Measurements from ENCODE around the gene DRC3. TPM values are rescaled to one million over a fixed set of nuclear protein-coding genes. Genes with fewer than 3 reads are reported as not detected.

The DRC3 gene
- total RNA-seq, 1 experiment from 2014 or later: 1.6 TPM

DNA sequence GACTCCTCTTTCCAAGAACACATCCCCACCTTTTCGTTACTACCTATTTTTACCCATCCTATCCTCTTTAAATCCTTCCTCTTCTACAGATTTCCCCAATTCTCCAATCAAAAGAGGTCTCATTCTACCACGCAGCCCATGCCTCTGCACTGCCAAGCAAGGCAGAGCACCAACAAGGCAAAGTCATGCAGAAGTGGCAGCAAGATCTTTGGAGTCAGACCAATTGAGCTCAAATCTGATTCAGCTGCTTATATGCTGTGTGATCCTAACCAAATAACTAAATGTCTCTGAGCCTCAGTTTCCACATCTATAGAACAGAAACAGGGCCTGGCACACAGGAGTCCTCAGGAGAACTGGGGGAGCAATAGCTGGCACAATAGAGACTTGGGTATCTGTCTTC, 41.5 kb upstream of the DRC3 start:
- ChIA-PET POLR2A (interaction anchor here (2.1 kb wide), 1 partner anchor 10 kb away, joined by 6 read pairs; no protein-coding TSS in a partner anchor), CTCF (interaction anchor here (0.9 kb wide), 1 partner anchor 12 kb away, joined by 3 read pairs; no protein-coding TSS in a partner anchor)
- intact Hi-C loops (cut with micrococcal nuclease; ENCODE audit: unreplicated experiment): no loop called here
- Histone ChIP-seq H3K9me3 (no peaks in the 10 kb centered on the region), H3K4me3 (ENCODE audit: low read depth, low read length) (no peak overlapping the region), H3K4me1 (peaks cover 52% of the 10 kb centered on the region), H3K36me3 (ENCODE audit: control insufficient read depth, insufficient read depth, low read length) (no peaks in the 10 kb centered on the region), H3K27me3 (replicated peaks; ENCODE audit: control insufficient read depth, insufficient read depth, low read length) (no peaks in the 10 kb centered on the region)
- no TSS peak for BruUV-seq (replicated peaks)
- Mint-ChIP-seq H3K9me3 (ENCODE audit: unreplicated experiment) (no peaks in the 10 kb centered on the region), H3K27me3 (ENCODE audit: insufficient read depth, unreplicated experiment) (no peaks in the 10 kb centered on the region), H3K27ac (ENCODE audit: unreplicated experiment) (no peak overlapping the region), H3K36me3 (ENCODE audit: insufficient read depth, unreplicated experiment) (no peaks in the 10 kb centered on the region), H3K4me1 (ENCODE audit: low read depth, unreplicated experiment) (peaks cover 31% of the 10 kb centered on the region), H3K4me3 (ENCODE audit: unreplicated experiment) (no peak overlapping the region)
- DNase-seq: peak in 1 of 2 experiments; percentile 3
- no peak for TF ChIP-seq CTCF (IDR thresholded peaks at IDR 0.05; ENCODE audit: insufficient read depth in 1 of 2, low read depth in 1 of 2, low read length in 1 of 2, severe bottlenecking in 1 of 2, unreplicated experiment in 1 of 2)

- ChIA-PET POLR2A (no interaction called here), CTCF (no interaction called here)
- peaks cover 43% of the 10 kb centered on the region for H3K4me1 Mint-ChIP-seq (ENCODE audit: low read depth, unreplicated experiment)
- no peaks in the 10 kb centered on the region for H3K9me3 Mint-ChIP-seq (ENCODE audit: unreplicated experiment)
- H3K27ac Mint-ChIP-seq (ENCODE audit: unreplicated experiment): no peak overlapping the region
- peak in 1 of 2 experiments; percentile 2 for DNase-seq
- no peak overlapping the region for H3K4me3 Mint-ChIP-seq (ENCODE audit: unreplicated experiment)
- TF ChIP-seq CTCF (IDR thresholded peaks at IDR 0.05; ENCODE audit: insufficient read depth in 1 of 2, low read depth in 1 of 2, low read length in 1 of 2, severe bottlenecking in 1 of 2, unreplicated experiment in 1 of 2): no peak
- BruUV-seq (replicated peaks): no TSS peak
- intact Hi-C loops (cut with micrococcal nuclease; ENCODE audit: unreplicated experiment): no loop called here
- H3K4me1 ChIP-seq: peaks cover 65% of the 10 kb centered on the region
- H3K9me3 ChIP-seq: no peaks in the 10 kb centered on the region
- H3K4me3 ChIP-seq (ENCODE audit: low read depth, low read length): no peak overlapping the region
- H3K36me3 ChIP-seq (ENCODE audit: control insufficient read depth, insufficient read depth, low read length): no peaks in the 10 kb centered on the region
- H3K27me3 Mint-ChIP-seq (ENCODE audit: insufficient read depth, unreplicated experiment): no peaks in the 10 kb centered on the region
- no peaks in the 10 kb centered on the region for H3K36me3 Mint-ChIP-seq (ENCODE audit: insufficient read depth, unreplicated experiment)
- H3K27me3 ChIP-seq (replicated peaks; ENCODE audit: control insufficient read depth, insufficient read depth, low read length): no peaks in the 10 kb centered on the region
Observed at GRCh38 chr17:17933775-17934174, 38.9 kb upstream of the DRC3 start.

- Histone ChIP-seq H3K4me1 (peaks cover 69% of the 10 kb centered on the region), H3K36me3 (ENCODE audit: control insufficient read depth, insufficient read depth, low read length) (no peaks in the 10 kb centered on the region), H3K9me3 (no peaks in the 10 kb centered on the region), H3K27me3 (replicated peaks; ENCODE audit: control insufficient read depth, insufficient read depth, low read length) (no peaks in the 10 kb centered on the region), H3K4me3 (ENCODE audit: low read depth, low read length) (no peak overlapping the region)
- intact Hi-C loops (cut with micrococcal nuclease; ENCODE audit: unreplicated experiment): no loop called here
- POLR2A ChIA-PET: interaction anchor here (0.5 kb wide), 1 partner anchor 101 kb away, joined by 3 read pairs; no protein-coding TSS in a partner anchor
- CTCF ChIA-PET: interaction anchor here (2.3 kb wide), 1 partner anchor 15 kb away, joined by 18 read pairs; no protein-coding TSS in a partner anchor
- Mint-ChIP-seq H3K4me1 (ENCODE audit: low read depth, unreplicated experiment) (peaks cover 47% of the 10 kb centered on the region), H3K36me3 (ENCODE audit: insufficient read depth, unreplicated experiment) (no peaks in the 10 kb centered on the region), H3K27me3 (ENCODE audit: insufficient read depth, unreplicated experiment) (no peaks in the 10 kb centered on the region), H3K9me3 (ENCODE audit: unreplicated experiment) (no peaks in the 10 kb centered on the region), H3K4me3 (ENCODE audit: unreplicated experiment) (no peak overlapping the region), H3K27ac (ENCODE audit: unreplicated experiment) (no peak overlapping the region)
- DNase-seq: peak in 1 of 2 experiments; percentile 2
- no peak for TF ChIP-seq CTCF (IDR thresholded peaks at IDR 0.05; ENCODE audit: insufficient read depth in 1 of 2, low read depth in 1 of 2, low read length in 1 of 2, severe bottlenecking in 1 of 2, unreplicated experiment in 1 of 2)
- no TSS peak for BruUV-seq (replicated peaks)
Observed at GRCh38 chr17:17934214-17934613, 38.4 kb upstream of the DRC3 start.

All from Caco-2 (cell line).